NCI-H2081 treated with DMSO at 0.1 percent for 48 hours (cell line): ENCODE results near the gene SMARCA4.
"Not testable (repeated sequence)": the region's sequence is repeated elsewhere in the genome, so short reads cannot be mapped to it uniquely, and the experiment has no call there.

Source experiments
- DNase-seq: peaks from one replicate; lab custom pipeline; 2025; lab: John Stamatoyannopoulos, UW

SMARCA4 gene

DNA sequence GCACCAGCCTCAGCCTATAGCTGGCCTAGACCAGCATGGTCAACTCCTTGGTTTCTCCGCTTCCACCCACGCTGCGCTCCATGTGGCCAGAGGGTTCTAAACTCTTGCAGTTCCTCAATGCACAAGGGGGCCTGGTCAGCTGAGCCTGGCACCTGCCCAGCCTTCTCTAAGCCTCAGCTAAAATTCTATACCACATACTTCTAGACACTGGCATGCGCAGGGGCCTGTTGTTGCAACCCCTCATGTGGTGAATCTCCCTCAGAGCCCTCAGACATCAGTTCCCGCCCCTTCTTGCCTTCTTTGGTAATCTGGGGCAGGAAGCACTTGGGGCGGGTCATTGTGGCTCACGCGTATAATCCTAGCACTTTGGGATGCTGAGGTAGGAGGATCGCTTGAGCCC is 108.7 kb downstream of the SMARCA4 start:
- no peak for DNase-seq

- no peak for DNase-seq
Observed at GRCh38 chr19:11070123-11070522, 109.3 kb downstream of the SMARCA4 start.

DNA sequence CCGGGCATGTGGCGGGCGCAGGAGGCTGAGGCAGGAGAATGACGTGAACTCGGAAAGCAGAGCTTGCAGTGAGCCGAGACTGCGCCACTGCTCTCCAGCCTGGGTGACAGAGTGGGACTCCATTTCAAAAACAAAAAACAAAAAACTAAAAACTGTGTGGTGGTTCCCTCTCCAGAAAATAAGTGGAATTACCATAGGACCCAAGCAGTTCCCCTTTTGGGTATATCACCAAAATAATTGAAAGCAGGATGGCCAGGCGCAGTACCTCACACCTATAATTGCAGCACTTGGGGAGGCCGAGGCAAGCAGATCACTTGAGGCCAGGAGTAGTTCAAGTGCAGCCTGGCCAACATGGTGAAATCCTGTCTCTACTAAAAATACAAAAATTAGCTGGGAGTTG is 112.7 kb downstream of the SMARCA4 start:
- DNase-seq = no peak

- not testable (repeated sequence) for DNase-seq
Observed at GRCh38 chr19:11076792-11077191, 116.0 kb downstream of the SMARCA4 start.

DNA sequence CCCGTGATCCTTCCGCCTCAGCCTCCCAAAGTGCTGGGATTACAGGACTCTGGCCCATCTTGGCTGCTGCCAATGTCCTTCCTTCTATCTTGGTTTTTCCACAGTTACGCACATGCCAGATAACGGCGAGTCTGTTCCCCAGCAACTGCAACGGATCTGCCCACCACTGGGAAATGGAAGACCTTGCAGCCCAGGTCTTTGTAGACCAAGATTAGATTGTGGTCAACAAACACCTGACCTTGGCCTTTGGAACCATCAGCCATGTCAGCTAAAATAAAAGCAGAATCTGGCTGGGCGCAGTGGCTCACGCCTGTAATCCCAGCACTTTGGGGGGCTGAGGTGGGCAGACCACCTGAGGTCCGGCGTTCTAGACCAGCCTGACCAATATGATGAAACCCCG is 118.1 kb downstream of the SMARCA4 start:
- DNase-seq = no peak

- no peak for DNase-seq
Observed at GRCh38 chr19:11079999-11080398, 119.2 kb downstream of the SMARCA4 start.

DNA sequence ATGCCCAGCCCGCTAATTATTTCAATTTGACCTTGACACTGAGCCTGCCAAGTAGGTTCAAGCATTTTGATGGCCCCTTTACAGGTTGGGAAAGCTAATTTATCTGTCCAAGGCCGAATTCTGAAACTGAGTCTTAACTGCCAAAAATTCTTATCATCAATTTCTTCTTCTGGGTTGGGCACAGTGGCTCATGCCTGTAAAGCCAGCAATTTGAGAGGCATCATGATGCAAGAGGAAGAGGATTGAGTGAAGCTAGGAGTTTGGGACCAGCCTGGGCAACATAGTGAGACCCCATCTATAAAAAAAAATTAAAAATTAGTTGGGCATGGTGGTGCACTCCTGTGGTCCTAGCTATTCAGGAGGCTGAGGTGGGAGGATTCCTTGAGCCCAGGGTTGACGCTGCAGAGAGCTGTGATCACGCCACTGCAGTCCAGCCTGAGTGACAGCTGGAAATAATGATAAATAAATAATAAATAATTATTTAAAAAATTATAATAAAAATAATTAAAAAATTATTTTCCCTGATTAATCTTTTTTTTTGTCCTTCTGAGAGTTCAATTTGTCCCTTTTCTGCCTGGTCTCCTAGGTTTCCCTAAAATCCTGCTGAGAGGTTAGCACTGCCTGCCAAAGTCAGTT is 127.2 kb downstream of the SMARCA4 start:
- no peak for DNase-seq

DNA sequence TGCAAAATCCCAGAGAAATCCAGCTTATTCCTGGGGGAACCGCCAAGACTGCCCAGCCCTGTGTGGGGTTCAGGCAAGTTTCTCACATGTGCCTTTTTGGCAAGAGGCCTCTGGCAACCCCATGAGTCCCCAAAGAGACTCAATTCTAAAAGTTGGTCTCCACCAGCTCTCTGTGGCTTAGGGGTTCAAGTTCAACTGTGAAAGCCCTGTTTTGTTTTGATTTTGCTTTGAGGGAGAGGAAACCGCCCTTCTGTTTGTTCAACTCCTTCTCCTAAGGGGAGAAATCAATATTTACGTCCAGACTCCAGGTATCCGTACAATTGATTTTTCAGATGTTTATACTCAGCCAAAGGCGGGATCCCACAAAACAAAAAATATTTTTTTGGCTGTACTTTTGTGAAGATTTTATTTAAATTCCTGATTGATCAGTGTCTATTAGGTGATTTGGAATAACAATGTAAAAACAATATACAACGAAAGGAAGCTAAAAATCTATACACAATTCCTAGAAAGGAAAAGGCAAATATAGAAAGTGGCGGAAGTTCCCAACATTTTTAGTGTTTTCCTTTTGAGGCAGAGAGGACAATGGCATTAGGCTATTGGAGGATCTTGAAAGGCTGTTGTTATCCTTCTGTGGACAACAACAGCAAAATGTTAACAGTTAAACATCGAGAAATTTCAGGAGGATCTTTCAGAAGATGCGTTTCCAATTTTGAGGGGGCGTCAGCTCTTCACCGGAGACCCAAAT is 127.8 kb downstream of the SMARCA4 start:
- DNase-seq = no peak

DNA sequence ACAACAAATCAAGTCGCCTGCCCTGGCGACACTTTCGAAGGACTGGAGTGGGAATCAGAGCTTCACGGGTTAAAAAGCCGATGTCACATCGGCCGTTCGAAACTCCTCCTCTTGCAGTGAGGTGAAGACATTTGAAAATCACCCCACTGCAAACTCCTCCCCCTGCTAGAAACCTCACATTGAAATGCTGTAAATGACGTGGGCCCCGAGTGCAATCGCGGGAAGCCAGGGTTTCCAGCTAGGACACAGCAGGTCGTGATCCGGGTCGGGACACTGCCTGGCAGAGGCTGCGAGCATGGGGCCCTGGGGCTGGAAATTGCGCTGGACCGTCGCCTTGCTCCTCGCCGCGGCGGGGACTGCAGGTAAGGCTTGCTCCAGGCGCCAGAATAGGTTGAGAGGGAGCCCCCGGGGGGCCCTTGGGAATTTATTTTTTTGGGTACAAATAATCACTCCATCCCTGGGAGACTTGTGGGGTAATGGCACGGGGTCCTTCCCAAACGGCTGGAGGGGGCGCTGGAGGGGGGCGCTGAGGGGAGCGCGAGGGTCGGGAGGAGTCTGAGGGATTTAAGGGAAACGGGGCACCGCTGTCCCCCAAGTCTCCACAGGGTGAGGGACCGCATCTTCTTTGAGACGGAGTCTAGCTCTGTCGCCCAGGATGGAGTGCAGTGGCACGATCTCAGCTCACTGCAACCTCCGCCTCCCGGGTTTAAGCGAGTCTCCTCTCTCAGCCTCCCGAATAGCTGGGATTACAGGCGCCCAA is 128.6 kb downstream of the SMARCA4 start, which contains the start of gene LDLR:
TSS of gene LDLR (plus strand) at position 210 of the 760 bp plus-strand sequence. CDS start at position 296, 86 bp downstream.
- DNase-seq = peak; percentile 74

- not testable (repeated sequence) for DNase-seq
Observed at GRCh38 chr19:11090014-11090263, 129.1 kb downstream of the SMARCA4 start.

- DNase-seq = peak; percentile 63
Observed at GRCh38 chr19:11090264-11090996, 129.6 kb downstream of the SMARCA4 start.

- no peak for DNase-seq
Observed at GRCh38 chr19:11090997-11091702, 130.3 kb downstream of the SMARCA4 start.

DNA sequence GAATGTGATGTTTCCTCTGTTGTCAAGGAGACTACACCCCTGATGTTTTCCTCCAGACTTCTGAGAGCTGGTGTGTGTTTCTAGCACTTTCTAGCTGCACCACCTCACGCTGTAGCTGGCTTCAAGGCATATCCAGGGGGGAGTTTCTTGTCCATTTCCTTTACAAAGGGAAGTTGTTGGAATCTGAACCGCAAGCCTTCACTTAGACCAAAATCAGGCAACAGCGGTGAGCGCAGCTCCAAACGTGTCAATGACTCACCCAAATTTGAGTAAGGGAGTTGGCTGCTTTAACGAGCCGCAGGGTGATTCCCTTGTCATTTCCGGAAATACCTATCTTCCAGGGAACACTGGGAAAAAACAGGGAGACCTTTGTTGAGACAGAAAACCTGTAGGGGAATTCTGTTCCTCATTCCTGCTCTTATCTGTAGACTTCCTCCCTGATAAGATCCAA is 130.9 kb downstream of the SMARCA4 start:
- no peak for DNase-seq

DNA sequence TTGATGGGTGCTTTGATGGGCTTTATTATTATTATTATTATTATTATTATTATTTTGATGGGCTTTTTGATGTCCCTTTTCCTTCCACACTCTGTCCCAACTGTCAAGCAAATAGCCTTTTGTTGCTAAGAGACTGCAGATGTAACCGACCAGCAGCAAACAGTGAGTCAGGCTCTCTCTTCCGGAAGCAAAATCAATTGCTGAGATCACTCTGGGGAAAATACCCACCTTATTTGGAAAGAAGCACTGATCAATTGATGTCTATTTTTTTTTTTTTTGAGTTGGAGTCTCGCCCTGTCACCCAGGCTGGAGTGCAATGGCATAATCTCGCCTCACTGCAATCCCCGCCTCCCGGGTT is 131.3 kb downstream of the SMARCA4 start:
- DNase-seq = no peak

GRCh38 chr19:11093689-11094238 is 132.9 kb downstream of the SMARCA4 start:
- DNase-seq = no peak

DNA sequence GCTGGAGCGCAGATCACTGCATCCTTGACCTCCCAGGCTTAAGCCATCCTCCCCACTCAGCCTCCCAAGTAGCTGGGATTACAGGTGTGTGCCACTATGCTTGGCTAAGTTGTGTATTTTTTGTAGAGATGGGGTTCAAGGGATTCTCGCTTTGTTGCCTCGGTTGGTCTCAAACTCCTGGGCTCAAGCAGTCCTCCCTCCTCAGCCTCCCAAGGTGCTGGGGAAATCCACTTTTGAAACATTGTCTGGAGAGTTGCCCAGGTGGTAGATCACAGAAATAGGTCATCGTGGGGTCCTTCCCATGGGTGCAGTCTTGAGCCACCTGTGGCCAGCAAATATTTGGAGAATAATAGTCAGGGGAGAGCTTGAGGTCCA is 133.7 kb downstream of the SMARCA4 start:
- DNase-seq = no peak

DNA sequence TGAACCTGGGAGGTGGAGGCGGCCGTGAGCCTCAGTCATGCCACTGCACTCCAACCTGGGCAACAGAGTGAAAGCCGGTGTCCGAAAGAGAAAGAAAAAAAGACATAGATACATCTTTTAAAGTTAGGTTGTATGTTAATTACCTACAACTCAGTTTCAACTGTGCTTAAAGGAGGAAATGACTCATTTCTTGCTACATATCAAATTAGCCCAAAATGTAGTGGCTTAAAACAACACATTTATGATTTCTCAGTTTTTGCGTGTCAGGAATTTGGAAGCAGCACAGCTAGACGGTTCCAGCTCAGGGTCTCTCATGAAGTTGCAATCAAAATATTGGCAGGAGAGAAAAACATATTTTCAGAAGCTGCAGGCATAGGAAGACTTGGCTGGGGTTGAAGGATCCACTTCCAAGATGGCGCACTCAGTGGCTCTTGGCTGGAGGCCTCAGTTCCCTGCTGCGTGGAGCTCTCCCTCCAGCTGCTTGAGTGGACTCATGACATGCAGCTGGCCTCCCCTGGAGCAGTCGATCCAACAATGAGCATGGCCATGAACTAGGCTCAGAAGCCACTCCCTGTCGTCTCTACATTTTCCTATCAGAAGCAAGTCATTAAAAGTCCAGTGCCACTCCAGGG is 135.5 kb downstream of the SMARCA4 start:
- DNase-seq = no peak

GRCh38 chr19:11097367-11097766 is 136.5 kb downstream of the SMARCA4 start:
- not testable (repeated sequence) for DNase-seq

GRCh38 chr19:11098327-11098726 is 137.5 kb downstream of the SMARCA4 start:
- DNase-seq = no peak

- no peak for DNase-seq
Observed at GRCh38 chr19:11098861-11099260, 138.0 kb downstream of the SMARCA4 start.

DNA sequence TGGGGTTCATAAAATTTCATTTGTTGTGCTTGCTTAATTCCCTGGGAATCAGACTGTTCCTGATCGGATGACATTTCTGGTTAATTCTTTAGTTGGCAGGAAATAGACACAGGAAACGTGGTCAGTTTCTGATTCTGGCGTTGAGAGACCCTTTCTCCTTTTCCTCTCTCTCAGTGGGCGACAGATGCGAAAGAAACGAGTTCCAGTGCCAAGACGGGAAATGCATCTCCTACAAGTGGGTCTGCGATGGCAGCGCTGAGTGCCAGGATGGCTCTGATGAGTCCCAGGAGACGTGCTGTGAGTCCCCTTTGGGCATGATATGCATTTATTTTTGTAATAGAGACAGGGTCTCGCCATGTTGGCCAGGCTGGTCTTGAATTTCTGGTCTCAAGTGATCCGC is 139.2 kb downstream of the SMARCA4 start:
- no peak for DNase-seq
